ENCODE measurements around the gene FKBP1C. TPM values are rescaled to one million over a fixed set of nuclear protein-coding genes. Genes with fewer than 3 reads are reported as not detected.
"Not testable (repeated sequence)": the region's sequence is repeated elsewhere in the genome, so short reads cannot be mapped to it uniquely, and the experiment has no call there.

The FKBP1C gene
- total RNA-seq, 4 donors from 2014 or later: 0.40 to 0.49 (median 0.45) TPM; not detected in 1

- H3K27me3 ChIP-seq: no peaks in the 10 kb centered on the region
- no peak for DNase-seq
- no peaks in the 10 kb centered on the region for H3K9me3 ChIP-seq
- intact Hi-C loops (cut with DNase I): no loop called here
- no peaks in the 10 kb centered on the region for H3K36me3 ChIP-seq
- WGBS, 2 donors: 72 to 83% methylated on average over 2 of the region's 2 CpGs
- H3K27ac ChIP-seq: no peak overlapping the region
- no peak overlapping the region for H3K4me3 ChIP-seq (replicated peaks in 1 of 3)
- H3K4me1 ChIP-seq: no peaks in the 10 kb centered on the region
- TF ChIP-seq CTCF (IDR thresholded peaks at IDR 0.05) (no peak), POLR2A (IDR thresholded peaks at IDR 0.05) (no peak)
Measured at GRCh38 chr6:63224179-63224578, 12.9 kb downstream of the FKBP1C start.

- H3K9me3 ChIP-seq; H3K36me3 ChIP-seq; H3K4me1 ChIP-seq; DNase-seq; H3K27ac ChIP-seq; intact Hi-C loops (cut with DNase I); H3K4me3 ChIP-seq (replicated peaks in 1 of 3); H3K27me3 ChIP-seq: not testable (repeated sequence)
- 62 to 67% methylated on average over 4 of the region's 4 CpGs for WGBS, 2 donors
Measured at GRCh38 chr6:63225987-63226386, 14.7 kb downstream of the FKBP1C start.

- WGBS, 2 donors: 87 to 93% methylated on average over 23 to 32 of the region's 32 CpGs
- H3K4me3 ChIP-seq (replicated peaks in 1 of 3); DNase-seq; H3K27me3 ChIP-seq; H3K9me3 ChIP-seq; intact Hi-C loops (cut with DNase I); H3K36me3 ChIP-seq; H3K4me1 ChIP-seq; H3K27ac ChIP-seq: not testable (repeated sequence)
Measured at GRCh38 chr6:63227928-63228894, 16.9 kb downstream of the FKBP1C start.

- 88 to 90% methylated on average over 9 to 12 of the region's 13 CpGs for WGBS, 2 donors
- not testable (repeated sequence) for H3K4me3 ChIP-seq (replicated peaks in 1 of 3); DNase-seq
Measured at GRCh38 chr6:63230027-63230426, 18.8 kb downstream of the FKBP1C start.

GRCh38 chr6:63230511-63230910 is 19.2 kb downstream of the FKBP1C start:
- DNase-seq; intact Hi-C loops (cut with DNase I); H3K9me3 ChIP-seq; H3K27me3 ChIP-seq; H3K4me3 ChIP-seq (replicated peaks in 1 of 3); H3K4me1 ChIP-seq; H3K36me3 ChIP-seq; H3K27ac ChIP-seq: not testable (repeated sequence)
- WGBS, 2 donors: 89% methylated on average over 3 of the region's 12 CpGs; no CpG with 5 or more reads in 1 of the 2 donors

More at GRCh38 chr6:63230027-63230426, 18.8 kb downstream of the FKBP1C start:
- H3K9me3 ChIP-seq; H3K36me3 ChIP-seq; H3K4me1 ChIP-seq; intact Hi-C loops (cut with DNase I); H3K27me3 ChIP-seq; H3K27ac ChIP-seq: not testable (repeated sequence)

- Histone ChIP-seq H3K27ac (no peak overlapping the region), H3K4me1 (no peaks in the 10 kb centered on the region), H3K9me3 (no peaks in the 10 kb centered on the region), H3K27me3 (no peaks in the 10 kb centered on the region), H3K36me3 (no peaks in the 10 kb centered on the region), H3K4me3 (replicated peaks in 1 of 3) (no peak overlapping the region)
- 39 to 53% methylated on average over 3 of the region's 3 CpGs for WGBS, 2 donors
- DNase-seq: no peak
- intact Hi-C loops (cut with DNase I): no loop called here
- TF ChIP-seq POLR2A (IDR thresholded peaks at IDR 0.05) (no peak), CTCF (IDR thresholded peaks at IDR 0.05) (no peak)
Measured at GRCh38 chr6:63236398-63236817, 25.1 kb downstream of the FKBP1C start.

GRCh38 chr6:63245420-63245819 is 34.2 kb downstream of the FKBP1C start:
- Histone ChIP-seq H3K36me3 (no peaks in the 10 kb centered on the region), H3K27me3 (no peaks in the 10 kb centered on the region), H3K27ac (no peak overlapping the region), H3K4me3 (replicated peaks in 1 of 3) (no peak overlapping the region), H3K9me3 (no peaks in the 10 kb centered on the region), H3K4me1 (no peaks in the 10 kb centered on the region)
- WGBS, 2 donors: 71 to 72% methylated on average over 2 of the region's 2 CpGs
- no peak for TF ChIP-seq POLR2A (IDR thresholded peaks at IDR 0.05)
- TF ChIP-seq CTCF (IDR thresholded peaks at IDR 0.05): no peak
- no peak for DNase-seq
- intact Hi-C loops (cut with DNase I): no loop called here
